AG04449 (cell line): Measurements from ENCODE around the gene EFCAB14.

ENCODE experiments used
- CTCF ChIA-PET: fragments of 350-600 bp; formaldehyde crosslinking; extraction: SDS; loops from one replicate; lab custom pipeline; 2021; ENCODE audit warnings: antibody characterized with exemption; lab: Yijun Ruan, JAX
- POLR2A ChIA-PET: fragments of 400-600, 350-600 bp; formaldehyde crosslinking; extraction: SDS; loops from one replicate; lab custom pipeline; 2020; ENCODE audit warnings: antibody characterized with exemption, inconsistent platforms; lab: Yijun Ruan, JAX
- DNase-seq: peaks from one replicate; pipeline ENCODE4 v3.0.0-alpha.2; 2010; ENCODE audit warnings: low read depth, low spot score
- H3K4me3 ChIP-seq: 2 replicates; pipeline ENCODE4 v1.5.1; 2011; ENCODE audit warnings: low read depth, mild to moderate bottlenecking, control low read depth, low read length
- CTCF ChIP-seq: IDR thresholded peaks from one replicate; pipeline ENCODE4 v1.5.1; 2011; ENCODE audit warnings: mild to moderate bottlenecking, moderate library complexity, low read length, control low read depth, inconsistent platforms; ENCODE audit not compliant: insufficient read depth; ENCODE audit errors: missing control alignments

Gene EFCAB14

GRCh38 chr1:46718727-46719622 lies at the start of gene EFCAB14:
Gene EFCAB14, minus strand, starts transcription at chr1:46719114. Its CDS starts 1,027 bp downstream, at chr1:46718087.
- CTCF ChIA-PET = interaction anchor here (1.0 kb wide), 1 partner anchor 16 kb away, joined by 3 read pairs; no protein-coding TSS in a partner anchor
- DNase-seq = no peak
- peak within 1 kb of the TSS; percentile 91 for H3K4me3 ChIP-seq
- POLR2A ChIA-PET = interaction anchor here (1.4 kb wide), 1 partner anchor 51 kb away, joined by 5 read pairs; the partner anchor contains the start of gene ATPAF1
- TF ChIP-seq CTCF = no peak

GRCh38 chr1:46768445-46768844 lies 49.5 kb upstream of the EFCAB14 start:
- ChIA-PET CTCF (no interaction called here), POLR2A (no interaction called here)
- DNase-seq = no peak
- no peak overlapping the region for H3K4me3 ChIP-seq
- TF ChIP-seq CTCF = no peak

- ChIA-PET CTCF (no interaction called here), POLR2A (no interaction called here)
- no peak for DNase-seq
- no peak for TF ChIP-seq CTCF
- no peak overlapping the region for H3K4me3 ChIP-seq
Measured at GRCh38 chr1:46767649-46768282, 48.9 kb upstream of the EFCAB14 start.

GRCh38 chr1:46764402-46764801 lies 45.5 kb upstream of the EFCAB14 start:
- H3K4me3 ChIP-seq = no peak overlapping the region
- DNase-seq = no peak
- POLR2A ChIA-PET = no interaction called here
- CTCF ChIA-PET = no interaction called here
- no peak for TF ChIP-seq CTCF

- ChIA-PET CTCF (no interaction called here), POLR2A (no interaction called here)
- no peak for TF ChIP-seq CTCF
- no peak for DNase-seq
- H3K4me3 ChIP-seq = no peak overlapping the region
Measured at GRCh38 chr1:46761740-46762139, 42.8 kb upstream of the EFCAB14 start.

- no peak overlapping the region for H3K4me3 ChIP-seq
- ChIA-PET CTCF (no interaction called here), POLR2A (no interaction called here)
- no peak for DNase-seq
- no peak for TF ChIP-seq CTCF
Measured at GRCh38 chr1:46760558-46761166, 41.7 kb upstream of the EFCAB14 start.
